ENCODE data around the gene SPECC1.

DNA sequence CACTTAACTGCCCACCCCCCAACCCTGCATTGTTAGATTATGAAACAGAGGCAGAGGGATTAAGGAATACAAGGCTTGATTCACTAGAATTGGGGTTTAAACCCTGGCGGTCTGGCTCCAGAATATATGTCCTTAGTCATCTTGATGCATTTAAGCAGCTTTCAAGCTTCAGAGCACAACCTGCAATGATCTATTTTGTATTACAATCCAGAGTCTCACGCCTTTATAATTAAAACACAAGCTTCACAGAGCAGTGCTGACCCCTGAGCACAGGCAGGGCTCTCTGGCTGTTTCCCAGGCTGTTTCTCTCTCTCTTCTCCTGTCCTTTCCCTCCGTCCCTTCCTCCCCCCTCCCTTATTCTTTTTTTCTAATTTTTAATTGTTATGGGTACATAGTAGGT is 209.1 kb downstream of the SPECC1 start:
- TF ChIP-seq EZH2phosphoT487 (IDR thresholded peaks at IDR 0.05; ENCODE audit: insufficient read depth, low read depth) (no peak), EZH2 (IDR thresholded peaks at IDR 0.05; ENCODE audit: insufficient read depth, poor library complexity, severe bottlenecking) (no peak)

Measured in GM23248 (cell line).